Fibroblast of pulmonary artery (primary cell): Measurements from ENCODE around the gene TRPV4.

Source experiments
- DNase-seq: peaks from one replicate; pipeline ENCODE4 v3.0.0-alpha.2; 2010; ENCODE audit warnings: low read depth
- H3K4me3 ChIP-seq: replicated peaks from 2 replicates; pipeline ENCODE4 v1.5.1; 2011; ENCODE audit warnings: low read depth, mild to moderate bottlenecking, control low read depth, low read length, moderate library complexity
- TF ChIP-seq, protein P1 (sequence below): IDR thresholded peaks from 2 replicates; pipeline ENCODE4 v1.5.1; 2011; ENCODE audit warnings: mild to moderate bottlenecking, control low read depth, low read length, inconsistent platforms; ENCODE audit errors: missing control alignments

TRPV4 gene

GRCh38 chr12:109792992-109793391, 40.2 kb downstream of the TRPV4 start:
- TF ChIP-seq, protein P1, sequence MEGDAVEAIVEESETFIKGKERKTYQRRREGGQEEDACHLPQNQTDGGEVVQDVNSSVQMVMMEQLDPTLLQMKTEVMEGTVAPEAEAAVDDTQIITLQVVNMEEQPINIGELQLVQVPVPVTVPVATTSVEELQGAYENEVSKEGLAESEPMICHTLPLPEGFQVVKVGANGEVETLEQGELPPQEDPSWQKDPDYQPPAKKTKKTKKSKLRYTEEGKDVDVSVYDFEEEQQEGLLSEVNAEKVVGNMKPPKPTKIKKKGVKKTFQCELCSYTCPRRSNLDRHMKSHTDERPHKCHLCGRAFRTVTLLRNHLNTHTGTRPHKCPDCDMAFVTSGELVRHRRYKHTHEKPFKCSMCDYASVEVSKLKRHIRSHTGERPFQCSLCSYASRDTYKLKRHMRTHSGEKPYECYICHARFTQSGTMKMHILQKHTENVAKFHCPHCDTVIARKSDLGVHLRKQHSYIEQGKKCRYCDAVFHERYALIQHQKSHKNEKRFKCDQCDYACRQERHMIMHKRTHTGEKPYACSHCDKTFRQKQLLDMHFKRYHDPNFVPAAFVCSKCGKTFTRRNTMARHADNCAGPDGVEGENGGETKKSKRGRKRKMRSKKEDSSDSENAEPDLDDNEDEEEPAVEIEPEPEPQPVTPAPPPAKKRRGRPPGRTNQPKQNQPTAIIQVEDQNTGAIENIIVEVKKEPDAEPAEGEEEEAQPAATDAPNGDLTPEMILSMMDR = no peak
- H3K4me3 ChIP-seq = no peak overlapping the region
- DNase-seq = no peak

DNA sequence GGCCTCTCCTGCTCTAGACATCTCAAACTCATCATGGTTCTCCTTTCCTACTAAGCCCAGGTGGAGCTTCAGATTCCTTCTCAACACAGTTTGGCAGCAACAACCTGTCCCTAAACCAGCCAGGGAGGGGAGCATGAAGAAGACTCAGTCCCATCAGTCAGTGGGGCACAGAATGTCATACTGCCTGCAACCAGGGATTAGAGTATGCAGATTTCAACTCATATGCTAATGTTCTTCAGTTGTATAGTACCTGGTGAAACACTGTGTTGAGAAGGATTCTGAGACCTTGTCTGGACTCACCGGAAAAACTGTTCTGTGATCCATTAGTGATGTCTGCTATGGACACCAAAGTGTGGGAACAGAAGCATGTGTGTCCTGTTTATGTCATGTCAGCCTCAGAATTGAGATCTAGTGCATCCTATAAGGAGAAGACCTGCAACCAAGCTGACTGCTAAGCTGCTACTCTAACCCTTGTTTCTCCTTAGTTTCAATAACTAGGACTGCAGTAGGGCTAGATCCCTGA, 43.6 kb downstream of the TRPV4 start:
- TF ChIP-seq, protein P1 = no peak
- no peak for DNase-seq
- no peak overlapping the region for H3K4me3 ChIP-seq

DNA sequence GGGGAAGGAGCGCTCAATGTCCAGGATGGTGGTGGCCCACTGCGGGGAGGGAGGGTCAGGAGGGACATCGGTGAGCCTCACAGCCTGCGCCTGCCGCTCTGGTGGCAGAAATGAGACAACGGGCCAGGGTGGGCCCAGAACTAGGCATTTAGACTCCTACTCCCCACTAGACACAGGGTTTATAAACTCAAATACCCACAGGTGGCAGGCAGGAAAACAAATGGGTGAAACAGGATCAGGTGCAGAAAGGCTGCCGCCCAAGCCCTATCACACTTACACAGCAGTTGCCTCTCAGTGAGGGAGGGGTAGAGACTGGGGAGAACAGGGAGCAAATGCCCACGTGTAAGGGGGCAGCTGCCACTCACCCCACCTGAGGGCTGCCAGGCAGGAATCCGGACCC, 46.4 kb downstream of the TRPV4 start:
- no peak overlapping the region for H3K4me3 ChIP-seq

GRCh38 chr12:109785854-109786253, 47.3 kb downstream of the TRPV4 start:
- TF ChIP-seq, protein P1 = no peak
- DNase-seq = no peak
- H3K4me3 ChIP-seq = no peak overlapping the region

More for the DNA sequence above, 46.4 kb downstream of the TRPV4 start:
- no peak for DNase-seq
- TF ChIP-seq, protein P1 = no peak

- TF ChIP-seq, protein P1 = no peak
- DNase-seq = no peak
- H3K4me3 ChIP-seq = no peak overlapping the region
Measured at GRCh38 chr12:109783965-109784244, 49.3 kb downstream of the TRPV4 start.

DNA sequence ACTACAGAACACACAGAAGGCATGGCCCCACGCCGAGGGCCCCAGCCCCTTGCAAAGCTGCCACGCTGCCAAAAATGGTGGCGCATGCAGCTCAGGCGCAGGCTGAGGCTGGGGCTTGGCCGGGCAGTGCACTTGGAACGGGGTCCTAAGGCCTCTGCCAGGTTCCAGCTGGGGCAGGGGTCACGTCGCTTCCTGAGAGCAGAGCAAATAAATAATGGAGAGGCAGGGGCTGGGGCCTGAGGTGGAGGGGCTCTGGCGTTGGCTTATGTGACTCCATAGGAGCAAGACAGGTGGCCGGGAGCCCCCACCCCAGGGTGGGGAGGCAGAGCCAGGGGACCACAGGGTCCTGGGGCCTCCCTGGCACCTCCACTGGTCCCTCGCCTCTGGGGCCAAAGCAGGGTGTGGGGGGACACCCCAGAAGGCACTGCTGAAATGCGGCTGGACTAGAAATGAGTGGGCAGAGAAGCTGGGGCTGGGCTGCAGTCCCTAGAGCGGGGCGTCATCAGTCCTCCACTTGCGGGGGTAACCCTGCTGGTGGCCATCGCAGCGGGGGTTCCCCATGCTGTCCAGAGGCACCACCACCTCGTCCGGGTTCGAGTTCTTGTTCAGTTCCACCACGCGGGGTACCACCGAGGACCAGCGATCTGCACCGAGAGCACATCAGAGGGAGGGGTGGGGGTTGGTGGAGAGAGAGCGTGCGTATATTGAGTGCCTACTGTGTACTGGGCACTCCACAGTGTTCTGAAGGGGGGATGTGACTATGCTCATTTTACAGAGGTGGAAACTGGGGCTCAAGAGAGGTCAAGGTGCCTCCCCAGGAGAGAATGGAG, 49.8 kb downstream of the TRPV4 start:
- TF ChIP-seq, protein P1 = no peak
- no peak overlapping the region for H3K4me3 ChIP-seq
- DNase-seq = no peak

DNA sequence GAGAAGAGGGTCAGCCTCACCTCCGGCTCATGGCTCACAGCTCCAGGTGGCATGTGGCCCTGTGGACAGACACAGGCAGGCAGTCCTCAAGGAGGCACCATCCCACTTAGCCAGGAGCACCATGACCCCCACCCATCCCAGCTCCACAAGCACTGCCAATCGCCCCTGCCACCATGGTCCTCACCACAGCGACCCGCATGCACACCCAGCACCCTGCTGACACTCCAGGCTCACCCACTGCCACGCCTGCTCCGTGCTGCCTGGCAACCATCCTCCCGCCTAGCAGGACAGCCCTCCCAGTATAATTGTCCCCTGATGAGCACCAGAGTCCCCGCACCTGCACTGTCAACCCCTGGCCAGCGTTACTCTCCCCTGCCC, 50.9 kb downstream of the TRPV4 start:
- TF ChIP-seq, protein P1 = no peak
- DNase-seq = no peak
- no peak overlapping the region for H3K4me3 ChIP-seq
